Colonic mucosa (tissue), 4 donors: ENCODE data around the gene CLN6. TPM values are rescaled to one million over a fixed set of nuclear protein-coding genes. Genes with fewer than 3 reads are reported as not detected.

Experiments
- DNase-seq: peaks from one replicate; pipeline ENCODE4 v3.0.0-alpha.2; 2020
- H3K27ac ChIP-seq: fragments of 200-600 bp; one replicate; pipeline ENCODE4 v1.8.0; 2021
- H3K27me3 ChIP-seq: fragments of 200-600 bp; one replicate; pipeline ENCODE4 v1.8.0; 2021
- H3K36me3 ChIP-seq: fragments of 200-600 bp; one replicate; pipeline ENCODE4 v1.8.0; 2021
- H3K4me1 ChIP-seq: fragments of 200-600 bp; one replicate; pipeline ENCODE4 v1.8.0; 2021; ENCODE audit warnings: mild to moderate bottlenecking
- H3K4me3 ChIP-seq: fragments of 200-600 bp; one replicate; pipeline ENCODE4 v1.8.0; 2021
- H3K9ac ChIP-seq, 2 donors: one replicate each; pipeline ENCODE4 v1.7.0; 2013; ENCODE audit warnings: control low read depth in 2 of 2, low read depth in 2 of 2, low read length in 2 of 2
- H3K9me3 ChIP-seq: fragments of 200-600 bp; one replicate; pipeline ENCODE4 v1.8.0; 2021
- CTCF ChIP-seq: fragments of 200-600 bp; IDR thresholded peaks from one replicate; pipeline ENCODE4 v1.8.0; 2022; ENCODE audit warnings: antibody characterized with exemption, mild to moderate bottlenecking
- intact Hi-C: fragments of 100-400 bp; cut with DNase I; formaldehyde crosslinking; loops from one replicate; pipeline ENCODE4 v1.14.1; 2022
- total RNA-seq, 2 donors: library from RNA; stranded (reverse); fragmentation: NEBNext Ultra II Directional in 1 of 2; extraction: Animal tissue kit (Norgen Biotek cat#: 25700) in 1 of 2; gene quantifications; one replicate each; pipeline ENCODE4 v1.2.1, GENCODE V29; 2021
- donor health status: healthy.
- donor health status: DM: no; HTN: no; CAD: no.
- donor health status: DM: no; HTN: no; CAD: no.

Gene CLN6
- total RNA-seq, 2 donors from 2014 or later, result 18.9 to 55.8 TPM

DNA sequence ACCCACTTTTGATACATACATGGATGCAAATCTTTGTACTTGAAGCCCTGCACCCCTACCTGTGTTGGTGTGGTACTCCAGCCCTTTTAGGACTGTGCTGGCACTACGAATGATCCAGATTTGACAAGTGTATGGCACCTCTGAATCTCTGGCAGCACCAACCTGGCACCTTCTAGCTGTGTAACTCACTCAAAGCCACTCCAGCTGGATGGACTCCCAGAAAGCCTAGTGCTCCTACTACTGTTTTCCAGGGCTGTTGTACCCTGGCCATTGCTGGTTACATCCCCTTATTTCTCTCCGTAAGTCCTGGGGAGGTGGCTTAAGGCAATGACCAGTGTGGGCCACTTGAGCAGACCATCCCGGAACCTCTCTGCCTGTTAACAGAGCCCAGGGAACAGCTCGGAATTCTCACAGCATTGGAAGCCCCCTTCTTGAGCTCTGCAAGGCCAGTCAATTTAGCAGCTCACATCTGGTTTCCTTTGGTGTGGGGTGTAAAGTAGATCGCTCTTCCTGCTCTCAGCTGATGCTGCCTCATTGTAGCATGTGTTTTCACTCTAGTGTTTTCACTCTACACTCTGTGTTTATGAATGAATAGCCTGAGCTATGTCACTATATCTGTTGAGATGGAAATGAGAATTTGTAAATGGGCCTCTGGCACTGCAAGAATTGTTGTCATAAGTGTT is 36.6 kb downstream of the CLN6 start:
- no peaks in the 10 kb centered on the region for H3K9me3 ChIP-seq
- H3K9ac ChIP-seq, result no peak overlapping the region
- no peaks in the 10 kb centered on the region for H3K27me3 ChIP-seq
- no peaks in the 10 kb centered on the region for H3K4me1 ChIP-seq
- no peak overlapping the region for H3K4me3 ChIP-seq
- H3K27ac ChIP-seq, result no peak overlapping the region
- no peak for TF ChIP-seq CTCF
- H3K36me3 ChIP-seq, result peaks cover 11% of the 10 kb centered on the region
- no peak for DNase-seq
- intact Hi-C loops, result no loop called here

DNA sequence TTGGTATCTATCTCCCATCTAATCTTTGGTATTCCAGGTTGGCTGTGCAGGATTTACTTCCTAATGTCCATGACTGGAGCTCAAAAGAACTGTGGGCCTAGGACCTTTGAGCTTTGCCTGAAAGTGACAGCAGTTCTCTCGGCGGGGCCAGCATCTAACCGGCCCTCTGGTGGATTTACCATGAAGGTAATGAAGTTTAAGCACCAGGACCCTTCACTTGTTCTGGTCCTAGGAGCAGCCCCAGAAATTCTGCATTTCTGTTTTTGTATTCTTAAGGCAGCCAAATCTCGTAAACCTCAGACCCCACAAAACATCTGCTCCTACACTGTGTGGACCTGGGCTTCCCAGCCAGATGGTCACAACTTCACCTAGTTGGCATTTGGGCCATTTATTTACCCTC is 37.4 kb downstream of the CLN6 start:
- no peak overlapping the region for H3K9ac ChIP-seq
- peaks cover 11% of the 10 kb centered on the region for H3K36me3 ChIP-seq

GRCh38 chr15:68191555-68191954 is 38.0 kb downstream of the CLN6 start:
- intact Hi-C loops, result no loop called here
- peaks cover 11% of the 10 kb centered on the region for H3K36me3 ChIP-seq
- no peak for TF ChIP-seq CTCF
- H3K27me3 ChIP-seq, result no peaks in the 10 kb centered on the region
- no peak overlapping the region for H3K4me3 ChIP-seq
- no peak overlapping the region for H3K27ac ChIP-seq
- DNase-seq, result no peak
- no peaks in the 10 kb centered on the region for H3K4me1 ChIP-seq
- H3K9me3 ChIP-seq, result no peaks in the 10 kb centered on the region
- no peak overlapping the region for H3K9ac ChIP-seq

More for the DNA sequence above, 37.4 kb downstream of the CLN6 start:
- TF ChIP-seq CTCF, result no peak
- Histone ChIP-seq H3K9me3 (no peaks in the 10 kb centered on the region), H3K27me3 (no peaks in the 10 kb centered on the region), H3K4me1 (no peaks in the 10 kb centered on the region), H3K27ac (no peak overlapping the region), H3K4me3 (no peak overlapping the region)
- no peak for DNase-seq
- intact Hi-C loops, result no loop called here

GRCh38 chr15:68190048-68190447 is 39.5 kb downstream of the CLN6 start:
- Histone ChIP-seq H3K4me3 (no peak overlapping the region), H3K9me3 (no peaks in the 10 kb centered on the region), H3K4me1 (no peaks in the 10 kb centered on the region), H3K36me3 (peaks cover 11% of the 10 kb centered on the region), H3K27me3 (no peaks in the 10 kb centered on the region), H3K9ac (no peak overlapping the region), H3K27ac (no peak overlapping the region)
- DNase-seq, result no peak
- no peak for TF ChIP-seq CTCF
- intact Hi-C loops, result no loop called here

GRCh38 chr15:68188647-68189046 is 40.9 kb downstream of the CLN6 start:
- H3K9ac ChIP-seq, result no peak overlapping the region
- H3K27ac ChIP-seq, result no peak overlapping the region
- no peaks in the 10 kb centered on the region for H3K4me1 ChIP-seq
- DNase-seq, result no peak
- no peak overlapping the region for H3K4me3 ChIP-seq
- intact Hi-C loops, result no loop called here
- peaks cover 11% of the 10 kb centered on the region for H3K36me3 ChIP-seq
- no peaks in the 10 kb centered on the region for H3K27me3 ChIP-seq
- H3K9me3 ChIP-seq, result no peaks in the 10 kb centered on the region
- TF ChIP-seq CTCF, result no peak
